OCI-LY3 (cell line): ENCODE measurements around the gene PIGL.

Experiments used
- EZH2phosphoT487 ChIP-seq: fragments of 200-600 bp; shearing (Covaris generic); IDR thresholded peaks from 2 replicates; pipeline ENCODE4 v1.6.1; 2018; ENCODE audit warnings: antibody characterized with exemption, mixed run types, low read depth
- TF ChIP-seq, protein P1 (sequence below): fragments of 200-600, 300-600 bp; sonication (generic); IDR thresholded peaks from 2 replicates; pipeline ENCODE4 v1.5.1; 2014; ENCODE audit warnings: antibody characterized with exemption, low read length, low read depth

- TF ChIP-seq, protein P1, sequence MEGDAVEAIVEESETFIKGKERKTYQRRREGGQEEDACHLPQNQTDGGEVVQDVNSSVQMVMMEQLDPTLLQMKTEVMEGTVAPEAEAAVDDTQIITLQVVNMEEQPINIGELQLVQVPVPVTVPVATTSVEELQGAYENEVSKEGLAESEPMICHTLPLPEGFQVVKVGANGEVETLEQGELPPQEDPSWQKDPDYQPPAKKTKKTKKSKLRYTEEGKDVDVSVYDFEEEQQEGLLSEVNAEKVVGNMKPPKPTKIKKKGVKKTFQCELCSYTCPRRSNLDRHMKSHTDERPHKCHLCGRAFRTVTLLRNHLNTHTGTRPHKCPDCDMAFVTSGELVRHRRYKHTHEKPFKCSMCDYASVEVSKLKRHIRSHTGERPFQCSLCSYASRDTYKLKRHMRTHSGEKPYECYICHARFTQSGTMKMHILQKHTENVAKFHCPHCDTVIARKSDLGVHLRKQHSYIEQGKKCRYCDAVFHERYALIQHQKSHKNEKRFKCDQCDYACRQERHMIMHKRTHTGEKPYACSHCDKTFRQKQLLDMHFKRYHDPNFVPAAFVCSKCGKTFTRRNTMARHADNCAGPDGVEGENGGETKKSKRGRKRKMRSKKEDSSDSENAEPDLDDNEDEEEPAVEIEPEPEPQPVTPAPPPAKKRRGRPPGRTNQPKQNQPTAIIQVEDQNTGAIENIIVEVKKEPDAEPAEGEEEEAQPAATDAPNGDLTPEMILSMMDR = no peak
- TF ChIP-seq EZH2phosphoT487 = no peak
Measured at GRCh38 chr17:16171613-16172012, 45.4 kb upstream of the PIGL start.
